ENCODE measurements around the gene ANTXR2.

ANTXR2 gene

GRCh38 chr4:80026100-80026499 lies 46.9 kb downstream of the ANTXR2 start:
- H3K4me1 ChIP-seq (ENCODE audit: low read length), result no peaks in the 10 kb centered on the region

GRCh38 chr4:80024335-80024734 lies 48.7 kb downstream of the ANTXR2 start:
- Histone ChIP-seq H3K27ac (ENCODE audit: low read length) (no peak overlapping the region), H3K4me2 (ENCODE audit: low read depth, low read length) (no peak overlapping the region)
- no peak for DNase-seq

More at GRCh38 chr4:80026100-80026499, 46.9 kb downstream of the ANTXR2 start:
- Histone ChIP-seq H3K79me2 (ENCODE audit: low read length) (no peaks in the 10 kb centered on the region), H3K27ac (ENCODE audit: low read length) (no peak overlapping the region), H3K4me3 (ENCODE audit: low read length) (no peak overlapping the region), H3K9ac (ENCODE audit: low read length) (no peak overlapping the region), H3K9me2 (replicated peaks; ENCODE audit: insufficient read depth, low read length) (no peaks in the 10 kb centered on the region), H2AFZ (ENCODE audit: low read length) (no peak overlapping the region), H3K4me2 (ENCODE audit: low read depth, low read length) (no peak overlapping the region), H3K9me3 (replicated peaks; ENCODE audit: insufficient read depth, low read length) (no peaks in the 10 kb centered on the region), H4K20me1 (ENCODE audit: insufficient read depth, low read length) (no peaks in the 10 kb centered on the region), H3K27me3 (replicated peaks; ENCODE audit: insufficient read depth, low read length) (no peaks in the 10 kb centered on the region), H3K36me3 (replicated peaks; ENCODE audit: insufficient read depth, low read length) (no peaks in the 10 kb centered on the region), H3F3A (ENCODE audit: insufficient read depth, low read length) (no peaks in the 10 kb centered on the region)
- no peak for DNase-seq
- TF ChIP-seq EZH2 (optimal IDR thresholded peaks at IDR 0.05; ENCODE audit: low read depth, low read length) (no peak), CTCF (IDR thresholded peaks at IDR 0.05; ENCODE audit: low read length) (no peak), EZH2phosphoT487 (IDR thresholded peaks at IDR 0.05; ENCODE audit: low read length) (no peak)

GRCh38 chr4:80022282-80022681 lies 50.7 kb downstream of the ANTXR2 start:
- H3K27ac ChIP-seq (ENCODE audit: low read length), result no peak overlapping the region
- H3F3A ChIP-seq (ENCODE audit: insufficient read depth, low read length), result 0 out of 2 replicates have a peak, but pooled peaks cover 4% of the 10 kb centered on the region
- H2AFZ ChIP-seq (ENCODE audit: low read length), result no peak overlapping the region
- no peak overlapping the region for H3K9ac ChIP-seq (ENCODE audit: low read length)
- no peaks in the 10 kb centered on the region for H3K9me2 ChIP-seq (replicated peaks; ENCODE audit: insufficient read depth, low read length)
- H3K4me3 ChIP-seq (ENCODE audit: low read length), result no peak overlapping the region
- no peaks in the 10 kb centered on the region for H3K79me2 ChIP-seq (ENCODE audit: low read length)
- TF ChIP-seq EZH2 (optimal IDR thresholded peaks at IDR 0.05; ENCODE audit: low read depth, low read length), result no peak
- TF ChIP-seq EZH2phosphoT487 (IDR thresholded peaks at IDR 0.05; ENCODE audit: low read length), result no peak
- no peak for TF ChIP-seq CTCF (IDR thresholded peaks at IDR 0.05; ENCODE audit: low read length)
- H3K9me3 ChIP-seq (replicated peaks; ENCODE audit: insufficient read depth, low read length), result no peaks in the 10 kb centered on the region
- DNase-seq, result no peak
- no peaks in the 10 kb centered on the region for H4K20me1 ChIP-seq (ENCODE audit: insufficient read depth, low read length)
- H3K36me3 ChIP-seq (replicated peaks; ENCODE audit: insufficient read depth, low read length), result no peaks in the 10 kb centered on the region
- peaks cover 3% of the 10 kb centered on the region for H3K4me1 ChIP-seq (ENCODE audit: low read length)
- H3K4me2 ChIP-seq (ENCODE audit: low read depth, low read length), result no peak overlapping the region
- no peaks in the 10 kb centered on the region for H3K27me3 ChIP-seq (replicated peaks; ENCODE audit: insufficient read depth, low read length)

More at GRCh38 chr4:80024335-80024734, 48.7 kb downstream of the ANTXR2 start:
- no peaks in the 10 kb centered on the region for H4K20me1 ChIP-seq (ENCODE audit: insufficient read depth, low read length)
- no peaks in the 10 kb centered on the region for H3K9me2 ChIP-seq (replicated peaks; ENCODE audit: insufficient read depth, low read length)
- no peaks in the 10 kb centered on the region for H3K4me1 ChIP-seq (ENCODE audit: low read length)
- TF ChIP-seq EZH2 (optimal IDR thresholded peaks at IDR 0.05; ENCODE audit: low read depth, low read length), result no peak
- no peak overlapping the region for H3K9ac ChIP-seq (ENCODE audit: low read length)
- H3F3A ChIP-seq (ENCODE audit: insufficient read depth, low read length), result no peaks in the 10 kb centered on the region
- H3K27me3 ChIP-seq (replicated peaks; ENCODE audit: insufficient read depth, low read length), result no peaks in the 10 kb centered on the region
- no peak overlapping the region for H3K4me3 ChIP-seq (ENCODE audit: low read length)
- no peaks in the 10 kb centered on the region for H3K36me3 ChIP-seq (replicated peaks; ENCODE audit: insufficient read depth, low read length)
- H3K9me3 ChIP-seq (replicated peaks; ENCODE audit: insufficient read depth, low read length), result no peaks in the 10 kb centered on the region
- H3K79me2 ChIP-seq (ENCODE audit: low read length), result no peaks in the 10 kb centered on the region
- H2AFZ ChIP-seq (ENCODE audit: low read length), result no peak overlapping the region

- H3K36me3 ChIP-seq (replicated peaks; ENCODE audit: insufficient read depth, low read length), result no peaks in the 10 kb centered on the region
- peaks cover 15% of the 10 kb centered on the region for H3K4me1 ChIP-seq (ENCODE audit: low read length)
- H2AFZ ChIP-seq (ENCODE audit: low read length), result no peak overlapping the region
- H3K9me3 ChIP-seq (replicated peaks; ENCODE audit: insufficient read depth, low read length), result no peaks in the 10 kb centered on the region
- H3K4me3 ChIP-seq (ENCODE audit: low read length), result peak overlapping the region; percentile 35; the same call in 1 of the 2 replicates
- peak overlapping the region; percentile 39; the same call in 1 of the 2 replicates for H3K27ac ChIP-seq (ENCODE audit: low read length)
- peak overlapping the region; percentile 3; the same call in 1 of the 2 replicates for H3K9ac ChIP-seq (ENCODE audit: low read length)
- peak overlapping the region; percentile 61 for H3K4me2 ChIP-seq (ENCODE audit: low read depth, low read length)
- H3F3A ChIP-seq (ENCODE audit: insufficient read depth, low read length), result peaks cover 9% of the 10 kb centered on the region; the same call in 1 of the 2 replicates
- no peaks in the 10 kb centered on the region for H4K20me1 ChIP-seq (ENCODE audit: insufficient read depth, low read length)
- no peaks in the 10 kb centered on the region for H3K9me2 ChIP-seq (replicated peaks; ENCODE audit: insufficient read depth, low read length)
- H3K79me2 ChIP-seq (ENCODE audit: low read length), result no peaks in the 10 kb centered on the region
- no peak for TF ChIP-seq EZH2phosphoT487 (IDR thresholded peaks at IDR 0.05; ENCODE audit: low read length)
- no peak for TF ChIP-seq EZH2 (optimal IDR thresholded peaks at IDR 0.05; ENCODE audit: low read depth, low read length)
- no peak for TF ChIP-seq CTCF (IDR thresholded peaks at IDR 0.05; ENCODE audit: low read length)
- no peaks in the 10 kb centered on the region for H3K27me3 ChIP-seq (replicated peaks; ENCODE audit: insufficient read depth, low read length)
- peak; percentile 80 for DNase-seq
These were observed 55.7 kb downstream of the ANTXR2 start for GRCh38 chr4:80017125-80017854.

Measured in MM.1S (cell line).